GM23338 (cell line): Measurements from ENCODE around the gene HES7.

ENCODE experiments used
- EZH2 ChIP-seq: fragments of 200-600 bp; sonication (generic); IDR thresholded peaks from one replicate; pipeline ENCODE4 v1.8.0; 2017; ENCODE audit warnings: antibody characterized with exemption, mild to moderate bottlenecking, low read depth; ENCODE audit not compliant: unreplicated experiment
- EZH2phosphoT487 ChIP-seq: fragments of 200-600 bp; sonication (generic); IDR thresholded peaks from one replicate; pipeline ENCODE4 v1.8.1; 2018; ENCODE audit warnings: antibody characterized with exemption; ENCODE audit not compliant: unreplicated experiment
- JUNB ChIP-seq: IDR thresholded peaks from one replicate; pipeline ENCODE4 v1.6.1; 2016; ENCODE audit warnings: antibody characterized with exemption; ENCODE audit not compliant: unreplicated experiment
- POLR2AphosphoS5 ChIP-seq: IDR thresholded peaks from 2 replicates; pipeline ENCODE4 v1.6.1; 2016; ENCODE audit warnings: antibody characterized with exemption, low read depth
- REST ChIP-seq: IDR thresholded peaks from one replicate; pipeline ENCODE4 v1.6.1; 2018; ENCODE audit warnings: antibody characterized with exemption; ENCODE audit not compliant: unreplicated experiment
- TF ChIP-seq, protein P1 (sequence below), 2 experiments: fragments of 200-600 bp in 1 of 2; sonication (generic) in 1 of 2; conservative IDR thresholded peaks; 2 replicates each; pipeline versions ENCODE4 v1.5.1 to v1.6.1; 2016 to 2017; ENCODE audit warnings: antibody characterized with exemption in 2 of 2, low read depth in 2 of 2, mild to moderate bottlenecking in 2 of 2, moderate library complexity in 1 of 2

- TF ChIP-seq, protein P1, sequence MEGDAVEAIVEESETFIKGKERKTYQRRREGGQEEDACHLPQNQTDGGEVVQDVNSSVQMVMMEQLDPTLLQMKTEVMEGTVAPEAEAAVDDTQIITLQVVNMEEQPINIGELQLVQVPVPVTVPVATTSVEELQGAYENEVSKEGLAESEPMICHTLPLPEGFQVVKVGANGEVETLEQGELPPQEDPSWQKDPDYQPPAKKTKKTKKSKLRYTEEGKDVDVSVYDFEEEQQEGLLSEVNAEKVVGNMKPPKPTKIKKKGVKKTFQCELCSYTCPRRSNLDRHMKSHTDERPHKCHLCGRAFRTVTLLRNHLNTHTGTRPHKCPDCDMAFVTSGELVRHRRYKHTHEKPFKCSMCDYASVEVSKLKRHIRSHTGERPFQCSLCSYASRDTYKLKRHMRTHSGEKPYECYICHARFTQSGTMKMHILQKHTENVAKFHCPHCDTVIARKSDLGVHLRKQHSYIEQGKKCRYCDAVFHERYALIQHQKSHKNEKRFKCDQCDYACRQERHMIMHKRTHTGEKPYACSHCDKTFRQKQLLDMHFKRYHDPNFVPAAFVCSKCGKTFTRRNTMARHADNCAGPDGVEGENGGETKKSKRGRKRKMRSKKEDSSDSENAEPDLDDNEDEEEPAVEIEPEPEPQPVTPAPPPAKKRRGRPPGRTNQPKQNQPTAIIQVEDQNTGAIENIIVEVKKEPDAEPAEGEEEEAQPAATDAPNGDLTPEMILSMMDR (conservative IDR thresholded peaks at IDR 0.05; ENCODE audit: low read depth in 2 of 2) = no peak
- no peak for TF ChIP-seq EZH2
- TF ChIP-seq EZH2phosphoT487 = no peak
- TF ChIP-seq JUNB = no peak
- no peak for TF ChIP-seq POLR2AphosphoS5
- no peak for TF ChIP-seq REST
Measured at GRCh38 chr17:8159032-8159400, 35.1 kb upstream of the HES7 start.
